GM21381 (cell line): ENCODE data around the gene ZKSCAN3.
"Not testable (repeated sequence)": the region's sequence is repeated elsewhere in the genome, so short reads cannot be mapped to it uniquely, and the experiment has no call there.

Experiments
- ATAC-seq: cut with Tn5 transposase; IDR thresholded peaks from one replicate; pipeline ENCODE4 v1.9.1; 2021; ENCODE audit warnings: mild to moderate bottlenecking, moderate library complexity; ENCODE audit not compliant: unreplicated experiment

Gene ZKSCAN3

GRCh38 chr6:28349892-28350737 lies at the start of gene ZKSCAN3:
ZKSCAN3 (plus strand) TSS chr6:28349947; CDS start chr6:28359587, 9,640 bp downstream.
- ATAC-seq: peak; percentile 88

GRCh38 chr6:28303570-28303969 lies 46.2 kb upstream of the ZKSCAN3 start:
- ATAC-seq: peak; percentile 88

GRCh38 chr6:28306363-28306762 lies 43.4 kb upstream of the ZKSCAN3 start:
- ATAC-seq: not testable (repeated sequence)

- no peak for ATAC-seq
These were observed 38.5 kb upstream of the ZKSCAN3 start for GRCh38 chr6:28311139-28311823.

GRCh38 chr6:28312939-28313338 lies 36.8 kb upstream of the ZKSCAN3 start:
- ATAC-seq: no peak

GRCh38 chr6:28315628-28316027 lies 34.1 kb upstream of the ZKSCAN3 start:
- no peak for ATAC-seq

- not testable (repeated sequence) for ATAC-seq
These were observed 31.9 kb upstream of the ZKSCAN3 start for GRCh38 chr6:28317866-28318265.

- no peak for ATAC-seq
These were observed 27.1 kb upstream of the ZKSCAN3 start for GRCh38 chr6:28322661-28323060.

- no peak for ATAC-seq
These were observed 25.8 kb upstream of the ZKSCAN3 start for GRCh38 chr6:28323813-28324424.

GRCh38 chr6:28326371-28326948 lies 23.3 kb upstream of the ZKSCAN3 start:
- no peak for ATAC-seq

GRCh38 chr6:28330041-28330440 lies 19.7 kb upstream of the ZKSCAN3 start:
- no peak for ATAC-seq

GRCh38 chr6:28333047-28333446 lies 16.7 kb upstream of the ZKSCAN3 start:
- ATAC-seq: no peak

GRCh38 chr6:28333599-28334018 lies 16.1 kb upstream of the ZKSCAN3 start:
- no peak for ATAC-seq

GRCh38 chr6:28334286-28335039 lies 15.3 kb upstream of the ZKSCAN3 start:
- no peak for ATAC-seq

- no peak for ATAC-seq
These were observed 14.6 kb upstream of the ZKSCAN3 start for GRCh38 chr6:28335040-28335563.

GRCh38 chr6:28335564-28336283 lies 14.0 kb upstream of the ZKSCAN3 start, which contains the start of gene ZSCAN31:
ZSCAN31 (minus strand) TSS chr6:28336148; CDS start chr6:28329683, 6,465 bp downstream.
- peak; percentile 80 for ATAC-seq

GRCh38 chr6:28336284-28337120 lies 13.2 kb upstream of the ZKSCAN3 start:
- peak; percentile 46 for ATAC-seq

- no peak for ATAC-seq
These were observed 12.6 kb upstream of the ZKSCAN3 start for GRCh38 chr6:28337121-28337520.
